Measurements from ENCODE around the gene ARHGEF19.

The ARHGEF19 gene

GRCh38 chr1:16150508-16150907 is 61.9 kb downstream of the ARHGEF19 start:
- no peak for TF ChIP-seq CTCF (conservative IDR thresholded peaks at IDR 0.05)
- H3K27ac ChIP-seq, result no peak overlapping the region

GRCh38 chr1:16149702-16150488 is 62.6 kb downstream of the ARHGEF19 start:
- H3K27ac ChIP-seq, result no peak overlapping the region
- no peak for TF ChIP-seq CTCF (conservative IDR thresholded peaks at IDR 0.05)

GRCh38 chr1:16149146-16149545 is 63.3 kb downstream of the ARHGEF19 start:
- no peak overlapping the region for H3K27ac ChIP-seq
- no peak for TF ChIP-seq CTCF (conservative IDR thresholded peaks at IDR 0.05)

- no peak for TF ChIP-seq CTCF (conservative IDR thresholded peaks at IDR 0.05)
- no peak overlapping the region for H3K27ac ChIP-seq
Observed at GRCh38 chr1:16148329-16149092, 63.9 kb downstream of the ARHGEF19 start.

All from VCaP (cell line).